T47D (cell line): ENCODE results near the gene U2AF1.
"Not testable (repeated sequence)": the region's sequence is repeated elsewhere in the genome, so short reads cannot be mapped to it uniquely, and the experiment has no call there.

ENCODE experiments used
- DNase-seq, 2 experiments: peaks; one replicate each; pipeline versions ENCODE4 v3.0.0 to v3.0.0-alpha.2; 2011 to 2012; ENCODE audit warnings: low read depth in 1 of 2, low spot score in 1 of 2
- in situ Hi-C: cut with HindIII; loops from 2 replicates; pipeline ENCODE4 v1.10.0; 2016; ENCODE audit warnings: low sequenced_read_pairs, low pct_unique_long_range_greater_than_20kb

Gene U2AF1, protein sequence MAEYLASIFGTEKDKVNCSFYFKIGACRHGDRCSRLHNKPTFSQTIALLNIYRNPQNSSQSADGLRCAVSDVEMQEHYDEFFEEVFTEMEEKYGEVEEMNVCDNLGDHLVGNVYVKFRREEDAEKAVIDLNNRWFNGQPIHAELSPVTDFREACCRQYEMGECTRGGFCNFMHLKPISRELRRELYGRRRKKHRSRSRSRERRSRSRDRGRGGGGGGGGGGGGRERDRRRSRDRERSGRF

DNA sequence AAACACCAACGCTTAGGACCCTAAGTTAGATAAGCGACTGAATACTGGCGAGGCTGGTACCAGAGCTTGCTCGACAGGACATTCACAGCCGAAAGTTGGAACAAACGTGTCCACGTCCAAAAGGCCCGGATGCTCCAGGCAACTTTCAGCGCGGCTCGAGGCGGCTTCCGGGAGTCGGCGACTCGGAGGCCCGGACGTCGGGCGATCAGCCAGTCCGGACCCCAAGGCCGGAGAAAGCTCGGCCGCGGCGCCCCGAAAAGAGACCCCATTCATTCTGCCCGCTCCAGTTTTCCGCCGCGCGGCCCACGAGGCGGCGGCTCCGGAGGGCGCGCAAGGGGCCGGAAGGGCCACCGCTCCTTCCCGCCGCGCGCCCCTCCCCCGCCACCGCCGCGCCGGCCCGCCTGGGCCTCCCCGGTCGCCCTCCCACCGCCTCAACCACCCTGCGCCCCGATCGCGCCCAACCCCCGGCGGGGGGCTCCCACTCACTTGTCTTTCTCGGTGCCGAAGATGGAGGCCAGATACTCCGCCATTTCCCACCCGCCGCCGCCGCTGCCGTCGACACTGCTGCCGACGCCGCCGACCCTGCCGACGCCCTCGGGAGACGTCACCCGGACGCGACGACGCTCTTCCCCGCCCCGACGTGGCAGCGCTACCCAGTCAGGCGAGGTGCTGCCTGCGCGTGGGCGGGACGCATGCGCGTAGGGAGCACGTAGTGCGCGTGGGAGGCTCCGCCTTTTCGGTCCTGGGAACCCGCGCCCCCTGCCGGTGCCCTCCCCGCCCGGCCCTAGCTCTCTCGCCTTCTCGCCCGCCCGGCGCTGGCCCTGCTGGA lies at the start of gene U2AF1:
Gene U2AF1 (minus strand): TSS at position 606 of the 829 bp plus-strand sequence. CDS start 76 bp downstream, at position 530.
- DNase-seq, in situ Hi-C loops: not testable (repeated sequence)

DNA sequence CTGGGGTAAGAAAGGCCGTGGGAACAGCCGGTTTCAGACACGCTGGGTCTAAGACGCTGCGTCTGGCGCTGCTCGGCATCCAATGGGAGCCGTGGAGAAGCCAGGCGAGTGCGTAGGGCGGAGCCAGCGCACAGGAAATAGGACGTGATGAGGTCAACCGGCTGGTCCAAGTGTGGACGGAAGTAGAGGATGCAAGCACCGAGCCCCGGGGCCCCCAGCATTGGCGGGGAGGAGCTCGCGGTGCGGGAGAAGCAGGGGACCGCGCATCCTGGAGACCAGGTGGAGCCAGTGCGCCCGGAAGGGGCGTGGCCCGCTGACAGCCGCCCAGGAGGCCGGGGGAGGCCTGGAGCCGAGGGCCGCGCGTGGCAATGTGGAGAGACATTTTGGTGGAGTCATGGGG lies 46.2 kb upstream of the U2AF1 start:
- DNase-seq, in situ Hi-C loops: not testable (repeated sequence)

DNA sequence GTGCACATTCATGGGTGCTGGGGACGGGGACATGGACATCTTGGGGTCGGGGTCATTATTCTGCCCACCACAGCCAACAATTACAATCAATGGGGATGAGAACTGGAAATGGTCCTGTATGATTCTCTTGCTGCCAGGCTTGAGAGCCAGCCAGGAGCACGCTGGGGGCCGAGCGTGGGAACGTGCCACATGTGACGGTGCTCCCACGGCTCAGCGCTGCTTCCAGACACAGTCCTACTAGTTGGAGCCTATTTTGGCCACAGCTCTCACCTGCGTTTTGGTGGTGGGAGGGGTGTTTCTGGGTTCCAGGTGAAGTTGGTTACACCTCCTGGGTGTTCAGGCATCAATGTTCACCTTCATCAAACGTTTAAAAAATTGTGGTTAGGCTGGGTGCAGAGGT lies 42.0 kb upstream of the U2AF1 start:
- in situ Hi-C loops, DNase-seq: not testable (repeated sequence)

DNA sequence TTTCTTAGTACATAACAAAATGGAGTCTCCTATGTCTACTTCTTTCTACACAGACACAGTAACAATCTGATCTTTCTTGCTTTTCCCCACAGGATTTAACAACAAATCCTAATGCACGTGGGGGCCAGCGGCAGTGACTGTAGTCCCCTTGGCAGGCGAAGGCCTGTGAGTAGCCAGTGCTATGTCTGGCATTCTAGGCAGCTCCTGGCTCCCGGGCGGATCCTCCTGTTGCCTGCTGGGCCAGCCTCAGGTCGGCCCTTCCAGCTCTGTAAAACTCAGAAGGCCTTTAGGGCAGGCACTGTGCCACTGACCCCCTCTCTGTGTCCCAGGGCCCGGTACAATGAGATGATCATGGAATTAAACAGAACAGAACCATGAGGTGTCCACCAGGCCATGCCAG lies 40.6 kb upstream of the U2AF1 start:
- in situ Hi-C loops, DNase-seq: not testable (repeated sequence)

DNA sequence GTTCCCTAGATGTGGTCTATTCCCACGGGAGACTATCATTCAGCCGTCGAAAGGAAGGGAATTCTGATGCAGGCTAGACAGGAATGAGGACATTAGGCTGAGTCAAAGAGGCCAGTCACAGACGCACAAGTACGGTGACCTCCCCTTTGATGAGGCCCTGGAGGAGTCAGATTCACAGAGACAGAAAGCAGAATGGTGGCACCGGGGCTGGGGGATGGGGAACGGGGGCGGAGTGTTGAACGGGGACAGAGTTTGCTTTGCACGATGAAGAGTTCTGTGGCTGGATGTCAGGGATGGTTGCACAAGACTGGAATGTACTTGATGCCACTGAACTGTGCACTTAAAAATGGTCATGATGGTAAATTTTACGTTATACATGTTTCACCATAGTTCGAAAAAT lies 39.3 kb upstream of the U2AF1 start:
- DNase-seq, in situ Hi-C loops: not testable (repeated sequence)

DNA sequence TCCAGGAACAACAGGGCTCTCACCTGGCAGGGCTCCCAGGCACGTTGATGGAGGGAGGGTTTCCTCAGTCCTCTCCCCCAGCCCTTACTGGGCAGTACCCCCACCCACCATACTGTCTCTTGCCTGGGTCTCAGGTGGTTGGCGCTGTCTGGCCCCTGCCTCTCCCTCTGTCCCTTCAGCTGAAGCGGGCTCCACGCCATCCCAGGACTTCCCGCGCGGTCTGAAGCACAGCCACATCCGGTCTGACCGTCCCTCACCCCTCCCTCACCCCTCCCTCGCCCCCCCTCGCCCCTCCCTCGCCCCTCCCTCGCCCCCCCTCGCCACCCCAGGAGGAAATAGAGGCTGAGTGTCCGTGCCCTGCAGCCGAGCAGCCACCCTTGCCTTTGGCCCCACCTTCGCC lies 34.0 kb upstream of the U2AF1 start:
- DNase-seq, in situ Hi-C loops: not testable (repeated sequence)

DNA sequence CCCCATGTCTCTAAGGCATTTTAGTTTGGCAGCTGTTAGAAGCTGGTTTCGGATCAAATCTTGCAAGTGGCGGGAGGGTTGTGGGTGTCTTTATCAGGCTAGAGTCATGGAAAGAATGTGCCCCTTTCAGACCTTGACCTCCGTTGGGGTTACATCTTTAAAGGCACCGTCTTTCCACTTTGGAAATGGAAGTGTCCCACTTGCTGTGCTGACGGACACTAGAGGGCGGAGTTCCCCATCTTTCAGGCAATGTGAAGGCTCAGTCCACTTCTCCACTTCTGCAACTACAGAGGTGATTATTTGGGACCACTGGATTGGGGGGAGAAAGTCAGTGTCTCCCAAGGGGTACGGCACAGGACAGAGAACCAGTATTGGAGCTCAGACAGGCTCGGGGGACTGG lies 31.6 kb upstream of the U2AF1 start:
- DNase-seq, in situ Hi-C loops: not testable (repeated sequence)

DNA sequence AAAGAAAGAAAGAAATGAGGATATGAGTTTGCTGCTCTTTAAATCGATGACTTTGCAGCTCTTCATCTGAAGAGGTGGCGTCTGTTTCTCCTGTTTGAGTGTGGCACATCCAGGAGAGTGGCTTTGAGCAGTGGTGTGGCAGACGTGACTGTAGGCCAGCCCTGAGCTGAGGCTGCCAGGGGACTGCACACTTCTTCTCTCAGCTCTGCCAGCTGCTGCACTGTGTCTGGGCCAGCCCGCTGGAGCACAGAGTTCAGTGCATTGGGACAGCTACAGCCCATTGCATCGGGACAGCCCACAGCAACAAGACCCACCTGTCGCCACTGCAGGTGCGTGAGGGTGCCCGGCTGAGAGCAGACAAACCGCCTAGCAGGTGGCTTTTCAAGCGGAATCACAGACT lies 27.1 kb upstream of the U2AF1 start:
- in situ Hi-C loops, DNase-seq: not testable (repeated sequence)

DNA sequence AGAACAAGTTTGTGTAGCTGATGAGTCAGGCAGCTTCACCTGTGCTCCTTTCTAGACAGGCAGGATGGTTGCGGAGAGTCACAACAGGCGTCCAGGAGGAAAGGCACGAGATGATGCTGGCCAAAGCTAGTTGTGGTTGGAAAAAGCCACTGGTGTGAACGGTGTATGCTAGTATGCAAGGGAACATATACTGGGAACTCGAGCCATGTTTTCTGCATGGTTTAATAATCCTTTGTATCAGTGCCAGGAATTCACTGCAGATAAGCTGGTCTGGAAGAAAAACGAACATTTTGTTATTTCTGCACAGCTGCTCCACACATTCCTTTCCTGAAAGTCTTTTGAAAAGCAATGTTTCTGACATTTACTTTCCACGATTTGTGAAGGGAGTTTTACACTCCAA lies 22.7 kb upstream of the U2AF1 start:
- DNase-seq, in situ Hi-C loops: not testable (repeated sequence)

DNA sequence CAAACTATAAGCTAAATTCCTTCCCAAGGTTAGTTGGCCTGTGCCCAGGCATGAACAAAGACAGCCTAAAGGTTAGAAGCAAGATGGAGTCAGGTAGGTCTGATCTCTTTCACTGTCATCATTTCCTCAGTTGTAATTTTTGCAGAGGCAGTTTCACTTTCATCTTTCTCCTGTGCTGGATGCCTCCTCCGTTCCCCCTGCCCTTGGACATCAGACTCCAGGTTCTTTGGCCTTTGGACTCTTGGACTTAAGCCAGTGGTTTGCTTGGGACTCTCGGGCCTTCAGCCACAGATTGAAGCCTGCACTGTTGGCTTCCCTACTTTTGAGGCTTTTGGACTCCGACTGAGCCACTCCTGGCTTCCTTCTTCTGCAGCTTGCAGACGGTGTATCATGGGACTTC lies 8.6 kb upstream of the U2AF1 start:
- in situ Hi-C loops = not testable (repeated sequence)

DNA sequence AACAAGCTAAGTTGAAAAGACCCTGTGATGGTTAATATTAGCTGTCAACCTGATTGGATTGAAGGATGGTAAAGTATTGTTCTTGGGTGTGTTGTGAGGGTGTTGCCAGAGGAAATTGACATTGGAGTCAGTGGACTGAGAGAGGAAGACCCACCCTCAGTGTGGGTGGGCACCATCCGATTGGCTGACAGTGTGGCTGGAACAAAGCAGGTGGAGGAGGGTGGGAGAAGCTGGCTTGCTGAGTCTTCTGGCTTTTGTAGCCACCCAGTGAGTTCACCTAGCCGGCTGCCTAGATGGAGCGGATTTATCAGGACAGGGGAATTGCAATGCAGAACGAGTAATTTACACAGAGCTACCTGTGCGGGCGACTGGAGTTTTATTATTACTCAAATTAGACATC lies 7.1 kb upstream of the U2AF1 start:
- DNase-seq, in situ Hi-C loops: not testable (repeated sequence)

More for the DNA sequence above, 8.6 kb upstream of the U2AF1 start:
- not testable (repeated sequence) for DNase-seq

DNA sequence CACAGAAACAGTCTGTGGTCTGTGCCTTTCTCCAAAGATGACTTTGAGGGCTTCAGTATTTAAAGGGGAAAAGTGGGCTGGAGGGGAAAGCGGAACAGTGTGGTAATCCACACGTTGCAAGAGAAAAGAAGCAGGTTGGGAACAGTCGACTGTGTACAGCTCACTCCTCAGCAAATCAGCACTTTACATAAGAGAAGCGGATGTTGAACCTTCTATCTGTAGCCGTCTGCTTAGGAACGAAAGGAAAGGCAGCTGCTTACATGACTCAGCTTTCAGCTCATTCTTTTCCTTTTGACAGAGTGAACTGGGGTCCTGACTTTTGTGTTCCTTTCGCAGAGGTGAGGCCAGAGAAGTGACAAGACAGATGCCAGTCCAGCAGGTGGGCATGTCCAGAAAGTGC lies 1.6 kb upstream of the U2AF1 start:
- in situ Hi-C loops, DNase-seq: not testable (repeated sequence)

DNA sequence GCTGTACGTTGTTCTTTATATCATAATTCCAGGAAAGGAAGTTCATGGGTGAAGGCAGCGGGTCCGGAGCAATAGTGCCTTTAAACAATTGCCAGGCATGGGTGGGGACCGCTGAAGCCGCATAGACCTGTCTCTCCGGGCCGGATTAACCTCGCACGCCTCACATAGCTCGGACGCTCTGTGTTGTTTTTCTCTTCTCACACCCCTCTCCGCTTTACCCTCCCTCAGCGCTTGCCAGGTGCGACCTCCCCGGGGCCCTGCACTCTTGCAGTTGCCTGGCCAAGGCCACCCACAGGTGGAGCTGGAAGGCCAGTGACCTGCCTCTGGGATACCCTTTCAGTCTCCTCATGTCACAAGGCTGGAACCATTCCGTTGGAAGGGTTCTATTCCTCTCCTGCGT lies 807 bp upstream of the U2AF1 start:
- in situ Hi-C loops, DNase-seq: not testable (repeated sequence)

DNA sequence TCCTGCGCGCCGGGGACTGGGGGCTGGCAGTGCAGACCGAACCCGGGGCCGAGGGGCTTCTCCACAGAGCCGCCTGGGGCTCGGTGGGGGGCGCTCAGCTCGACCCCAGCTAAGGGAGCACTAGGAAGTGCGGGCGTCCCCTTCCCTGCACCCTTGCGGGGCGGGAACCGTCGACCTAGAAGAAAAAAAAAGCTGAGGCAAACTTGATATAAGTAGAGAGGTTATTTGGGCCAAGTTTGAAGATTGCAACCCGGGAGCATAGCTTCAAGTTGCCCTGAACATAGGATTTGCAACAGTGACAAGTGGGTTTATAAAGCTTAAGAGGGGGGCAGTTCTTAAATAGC lies 396 bp upstream of the U2AF1 start:
- in situ Hi-C loops, DNase-seq: not testable (repeated sequence)

DNA sequence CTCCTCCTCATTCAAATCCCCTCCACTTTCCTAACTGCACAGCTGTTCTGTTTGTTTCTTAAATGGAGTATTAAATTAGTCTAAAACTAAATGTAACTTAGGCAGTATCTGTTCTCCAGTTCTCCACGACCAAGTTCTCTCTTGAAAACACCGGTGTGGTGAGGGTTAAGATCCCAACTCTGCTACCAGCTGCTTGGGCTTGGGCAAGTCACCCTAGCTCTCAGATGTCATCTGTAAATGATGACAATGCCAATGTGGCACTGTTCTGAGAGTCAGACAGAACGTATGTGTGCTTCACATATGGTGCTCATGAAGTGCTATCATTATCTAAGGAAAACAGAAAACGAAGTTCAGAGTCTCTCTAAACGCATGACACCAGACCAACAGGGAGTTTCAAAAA lies 2.7 kb downstream of the U2AF1 start:
- DNase-seq, in situ Hi-C loops: not testable (repeated sequence)

DNA sequence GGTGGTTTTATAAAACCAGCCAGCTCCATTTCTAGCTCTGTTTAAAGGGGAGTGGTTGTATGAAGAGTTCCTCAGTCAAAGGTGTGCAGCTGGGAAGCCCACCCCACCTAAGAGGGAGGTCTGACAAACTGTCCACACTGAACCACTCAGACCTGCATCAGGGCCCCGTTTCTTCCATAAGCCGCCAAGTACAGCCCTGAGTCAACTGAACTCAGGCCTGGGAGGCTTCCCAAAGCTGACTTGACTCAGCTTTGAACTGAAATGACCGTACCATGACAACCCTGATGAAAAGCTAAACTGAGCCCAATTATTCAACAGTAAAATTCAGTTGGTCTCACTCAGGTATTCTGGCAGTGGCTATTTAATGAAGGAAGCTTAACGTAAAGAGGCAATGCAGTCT lies 5.1 kb downstream of the U2AF1 start:
- DNase-seq, in situ Hi-C loops: not testable (repeated sequence)

DNA sequence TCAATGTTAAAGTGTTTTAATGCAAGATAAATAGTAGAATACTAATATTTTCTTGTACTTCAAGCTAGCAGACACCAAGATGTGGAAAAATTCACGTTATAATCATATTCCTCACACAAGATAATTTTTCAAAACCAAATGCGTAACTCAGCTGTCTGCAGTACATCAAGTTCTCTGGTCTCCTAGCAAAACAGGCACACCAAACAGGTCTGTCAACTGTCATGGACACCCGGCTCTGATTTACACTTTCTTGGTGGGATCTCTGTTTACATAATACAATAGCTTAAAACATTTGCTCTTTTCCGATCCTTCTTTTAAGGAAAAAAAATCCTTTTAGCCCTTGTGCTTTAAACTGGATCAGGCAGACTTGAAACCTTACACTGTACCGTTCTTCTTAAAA lies 5.7 kb downstream of the U2AF1 start:
- in situ Hi-C loops, DNase-seq: not testable (repeated sequence)

DNA sequence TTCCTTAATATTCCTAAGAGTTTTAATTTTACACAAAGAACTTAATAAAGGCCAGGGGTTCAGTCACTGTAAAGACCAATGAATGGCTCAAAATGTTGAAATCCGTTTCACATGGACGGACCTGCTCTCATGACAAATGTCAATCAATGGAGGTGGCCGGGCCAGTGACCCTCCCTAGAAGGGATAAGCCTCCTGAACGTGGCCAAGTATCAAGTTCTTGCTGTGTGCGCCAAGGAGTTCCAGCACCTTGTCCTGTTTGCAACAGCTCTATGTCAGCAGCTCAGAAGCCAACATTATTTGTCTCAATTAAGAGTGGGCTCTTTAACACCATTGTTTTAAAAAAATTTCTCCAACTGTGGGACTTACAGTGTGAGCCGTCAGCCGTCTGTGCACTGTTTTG lies 6.4 kb downstream of the U2AF1 start:
- in situ Hi-C loops = not testable (repeated sequence)

More for the DNA sequence above, 6.4 kb downstream of the U2AF1 start:
- DNase-seq = not testable (repeated sequence)
